Activated CD8-positive, alpha-beta memory T cell treated with anti-CD3 and anti-CD28 coated beads, Interleukin-2, amount 50 U/mL, for 24 hours (primary cell): ENCODE measurements around the gene EPG5.
"Not testable (repeated sequence)": the region's sequence is repeated elsewhere in the genome, so short reads cannot be mapped to it uniquely, and the experiment has no call there.

ENCODE experiments used
- DNase-seq: peaks from one replicate; pipeline ENCODE4 v3.0.0-alpha.2; 2020; ENCODE audit errors: extremely low read depth

Gene EPG5, protein sequence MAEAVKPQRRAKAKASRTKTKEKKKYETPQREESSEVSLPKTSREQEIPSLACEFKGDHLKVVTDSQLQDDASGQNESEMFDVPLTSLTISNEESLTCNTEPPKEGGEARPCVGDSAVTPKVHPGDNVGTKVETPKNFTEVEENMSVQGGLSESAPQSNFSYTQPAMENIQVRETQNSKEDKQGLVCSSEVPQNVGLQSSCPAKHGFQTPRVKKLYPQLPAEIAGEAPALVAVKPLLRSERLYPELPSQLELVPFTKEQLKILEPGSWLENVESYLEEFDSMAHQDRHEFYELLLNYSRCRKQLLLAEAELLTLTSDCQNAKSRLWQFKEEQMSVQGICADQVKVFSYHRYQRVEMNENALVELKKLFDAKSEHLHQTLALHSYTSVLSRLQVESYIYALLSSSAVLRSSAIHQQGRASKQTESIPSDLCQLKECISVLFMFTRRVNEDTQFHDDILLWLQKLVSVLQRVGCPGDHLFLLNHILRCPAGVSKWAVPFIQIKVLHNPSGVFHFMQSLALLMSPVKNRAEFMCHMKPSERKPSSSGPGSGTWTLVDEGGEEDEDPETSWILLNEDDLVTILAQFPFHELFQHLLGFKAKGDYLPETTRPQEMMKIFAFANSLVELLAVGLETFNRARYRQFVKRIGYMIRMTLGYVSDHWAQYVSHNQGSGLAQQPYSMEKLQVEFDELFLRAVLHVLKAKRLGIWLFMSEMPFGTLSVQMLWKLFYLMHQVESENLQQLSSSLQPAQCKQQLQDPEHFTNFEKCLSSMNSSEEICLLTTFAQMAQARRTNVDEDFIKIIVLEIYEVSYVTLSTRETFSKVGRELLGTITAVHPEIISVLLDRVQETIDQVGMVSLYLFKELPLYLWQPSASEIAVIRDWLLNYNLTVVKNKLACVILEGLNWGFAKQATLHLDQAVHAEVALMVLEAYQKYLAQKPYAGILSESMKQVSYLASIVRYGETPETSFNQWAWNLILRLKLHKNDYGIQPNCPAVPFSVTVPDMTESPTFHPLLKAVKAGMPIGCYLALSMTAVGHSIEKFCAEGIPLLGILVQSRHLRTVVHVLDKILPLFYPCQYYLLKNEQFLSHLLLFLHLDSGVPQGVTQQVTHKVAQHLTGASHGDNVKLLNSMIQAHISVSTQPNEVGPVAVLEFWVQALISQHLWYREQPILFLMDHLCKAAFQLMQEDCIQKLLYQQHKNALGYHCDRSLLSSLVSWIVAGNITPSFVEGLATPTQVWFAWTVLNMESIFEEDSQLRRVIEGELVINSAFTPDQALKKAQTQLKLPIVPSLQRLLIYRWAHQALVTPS (N-terminal part only)

DNA sequence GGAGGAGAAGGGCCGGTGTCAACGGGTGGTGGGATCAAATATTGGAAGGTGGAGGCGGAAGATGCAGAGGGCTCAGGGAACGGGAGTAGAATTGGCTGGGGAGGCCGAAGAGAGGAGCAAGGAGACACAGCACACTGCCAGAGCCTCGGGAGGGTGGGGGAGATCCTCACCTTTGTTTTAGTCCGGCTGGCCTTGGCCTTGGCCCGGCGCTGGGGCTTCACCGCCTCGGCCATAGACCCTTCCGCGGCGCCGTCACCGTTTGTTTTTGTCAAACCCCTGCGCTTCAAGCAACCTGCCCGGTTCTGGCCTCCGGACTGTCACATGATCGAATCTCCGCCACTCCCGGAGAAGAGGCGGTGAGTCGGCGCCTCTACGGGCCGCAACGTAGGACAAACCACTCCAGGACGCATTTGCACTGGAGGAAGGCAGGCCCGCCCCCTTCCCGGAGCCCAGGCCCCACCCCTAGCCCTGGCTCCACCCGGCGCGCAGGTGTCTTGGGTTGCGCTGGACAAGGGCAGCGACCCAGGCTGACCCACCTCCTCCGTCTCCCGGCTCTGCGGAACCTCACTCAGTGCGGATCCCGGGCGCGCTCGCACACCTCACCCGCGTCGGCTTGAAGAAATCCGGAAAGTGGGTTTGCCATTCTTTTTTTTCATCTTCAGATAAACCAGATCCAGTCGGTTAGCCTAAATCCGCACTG lies at the start of gene EPG5:
Gene EPG5 (minus strand): TSS at position 323 of the 700 bp plus-strand sequence. CDS start 90 bp downstream, at position 233.
- DNase-seq: peak; percentile 83

- no peak for DNase-seq
Measured at GRCh38 chr18:46013484-46014189, 46.5 kb upstream of the EPG5 start.

DNA sequence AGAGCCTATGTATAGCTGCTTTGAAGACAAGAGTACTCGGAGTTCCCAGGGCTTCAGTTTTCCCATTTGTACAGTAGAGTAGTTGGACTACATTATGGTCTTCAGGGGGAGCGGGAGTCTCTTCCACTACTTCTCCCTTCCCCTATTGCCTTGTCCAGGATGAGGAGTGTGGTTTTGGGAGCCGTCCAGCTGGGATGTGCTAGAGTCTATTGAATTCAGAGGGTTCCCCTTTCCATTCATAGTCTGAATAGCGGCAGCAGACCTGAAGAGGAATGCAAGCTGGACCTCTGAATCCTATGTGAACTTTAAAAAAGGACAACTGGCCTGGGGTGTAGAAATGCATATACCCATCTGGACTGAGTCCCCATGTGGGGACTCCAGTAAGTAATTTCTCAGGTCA lies 43.5 kb upstream of the EPG5 start:
- DNase-seq: no peak

GRCh38 chr18:46010050-46010449 lies 42.9 kb upstream of the EPG5 start:
- DNase-seq: no peak

DNA sequence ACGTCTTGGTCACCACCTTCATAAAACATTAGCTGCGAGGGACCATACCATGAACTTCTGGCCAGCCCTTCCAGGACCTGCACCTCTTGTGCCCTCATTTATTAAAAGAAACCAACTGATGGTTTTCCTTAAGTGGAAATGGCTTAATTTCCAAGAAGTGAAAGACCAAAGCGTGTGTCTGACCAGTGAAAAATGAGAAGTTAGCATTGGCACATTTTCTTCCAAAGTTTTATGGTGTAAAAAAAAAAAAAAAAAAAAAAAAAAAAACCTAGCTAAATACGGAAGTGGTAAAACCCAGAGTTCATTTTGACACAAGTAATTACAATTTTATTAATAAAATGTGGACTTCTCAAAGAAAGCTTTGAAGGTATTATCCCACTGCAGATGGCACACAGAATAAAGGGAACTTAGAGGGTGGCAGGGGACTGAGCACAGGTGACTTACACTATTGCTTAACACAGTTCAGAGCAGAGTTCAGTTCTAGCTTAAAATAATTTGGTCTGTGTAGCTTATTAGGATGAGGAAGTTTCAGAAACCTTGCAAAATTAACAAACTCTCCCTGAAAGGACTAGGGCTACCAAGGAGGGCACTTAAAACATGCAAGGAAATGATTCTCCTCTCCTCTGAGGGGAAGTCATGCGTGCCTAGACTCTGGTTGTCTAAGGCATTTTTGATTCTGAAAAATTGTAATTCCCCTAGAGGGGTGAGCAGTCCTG lies 42.2 kb upstream of the EPG5 start:
- no peak for DNase-seq

- DNase-seq: no peak
Measured at GRCh38 chr18:46008531-46008930, 41.4 kb upstream of the EPG5 start.

DNA sequence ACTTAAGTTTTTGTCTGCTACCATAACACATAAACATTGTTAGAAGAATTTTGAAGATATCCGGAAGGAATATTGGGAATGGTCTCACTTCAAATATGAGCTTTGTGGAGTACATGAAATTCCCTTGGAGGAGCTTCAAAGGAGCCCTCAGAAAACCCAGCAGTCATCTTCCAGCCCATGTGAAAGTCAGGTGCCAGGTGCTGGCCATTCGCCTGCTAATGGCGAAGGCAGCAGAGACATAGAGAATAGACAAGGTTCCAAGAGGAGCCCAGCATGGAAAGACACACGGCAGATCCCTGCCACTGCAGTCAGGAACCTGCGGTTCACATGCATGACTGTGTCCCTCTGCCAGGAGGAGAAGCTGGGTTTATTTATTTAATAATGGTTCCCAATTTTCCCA lies 40.0 kb upstream of the EPG5 start:
- DNase-seq: no peak

- DNase-seq: no peak
Measured at GRCh38 chr18:46002934-46003333, 35.8 kb upstream of the EPG5 start.

GRCh38 chr18:46001892-46002291 lies 34.8 kb upstream of the EPG5 start:
- DNase-seq: no peak

GRCh38 chr18:46001074-46001473 lies 33.9 kb upstream of the EPG5 start:
- no peak for DNase-seq

DNA sequence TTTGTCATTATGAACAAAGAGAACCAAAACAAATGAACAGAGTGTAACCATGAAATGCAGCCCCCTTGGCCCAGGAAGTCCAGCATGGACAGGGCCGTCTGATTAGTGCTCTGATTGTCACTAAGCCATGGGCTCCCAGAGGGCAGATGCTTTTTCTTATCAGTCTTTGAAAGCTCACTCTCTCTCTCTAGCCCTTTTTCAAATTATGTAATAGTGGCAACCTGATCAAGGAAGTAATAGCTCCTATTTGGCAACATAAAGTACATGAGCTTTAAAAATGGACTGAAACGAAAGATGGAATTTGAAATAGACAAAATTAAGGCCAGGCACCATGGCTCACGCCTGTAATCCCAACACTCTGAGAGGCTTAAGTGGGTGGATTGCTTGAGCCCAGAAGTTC lies 32.4 kb upstream of the EPG5 start:
- no peak for DNase-seq

GRCh38 chr18:45998244-45998643 lies 31.1 kb upstream of the EPG5 start:
- no peak for DNase-seq

- DNase-seq: no peak
Measured at GRCh38 chr18:45997700-45998151, 30.6 kb upstream of the EPG5 start.

DNA sequence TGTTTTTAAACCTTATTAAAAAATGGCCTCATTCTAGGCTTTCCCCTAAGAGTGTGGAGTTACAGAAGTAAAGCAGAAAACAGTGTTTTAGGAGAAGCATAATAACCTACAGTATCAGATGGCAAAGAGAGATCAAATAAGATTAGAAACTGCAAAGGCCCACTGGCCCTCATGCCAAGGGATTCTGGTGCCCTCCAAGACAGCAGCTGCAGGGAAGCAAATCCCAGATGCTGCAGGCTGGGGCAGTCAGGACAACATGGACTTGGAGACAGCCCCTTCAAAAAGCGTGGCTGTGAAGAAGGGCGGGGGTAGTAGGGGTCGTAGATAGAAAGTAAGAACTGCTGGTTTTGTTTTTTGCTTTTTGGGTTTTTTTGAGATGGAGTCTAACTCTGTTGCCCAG lies 28.3 kb upstream of the EPG5 start:
- no peak for DNase-seq

GRCh38 chr18:45993438-45993837 lies 26.3 kb upstream of the EPG5 start:
- no peak for DNase-seq

DNA sequence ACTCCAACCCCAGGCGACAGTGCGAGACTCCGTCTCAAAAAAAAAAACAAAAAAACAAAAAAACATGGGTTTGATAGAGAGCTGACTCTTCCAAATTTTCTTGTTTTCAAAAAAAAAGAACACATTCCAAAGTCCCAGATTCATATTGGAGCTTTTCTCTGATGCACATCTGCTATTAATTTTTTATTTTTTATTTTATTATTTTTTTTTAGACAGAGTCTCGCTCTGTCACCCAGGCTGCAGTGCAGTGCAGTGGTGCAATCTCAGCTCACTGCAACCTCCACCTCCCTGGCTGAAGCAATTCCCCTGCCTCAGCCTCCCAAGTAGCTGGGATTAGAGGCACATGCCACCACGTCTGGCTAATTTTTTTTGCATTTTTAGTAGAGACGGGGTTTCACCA lies 25.4 kb upstream of the EPG5 start:
- DNase-seq: not testable (repeated sequence)

DNA sequence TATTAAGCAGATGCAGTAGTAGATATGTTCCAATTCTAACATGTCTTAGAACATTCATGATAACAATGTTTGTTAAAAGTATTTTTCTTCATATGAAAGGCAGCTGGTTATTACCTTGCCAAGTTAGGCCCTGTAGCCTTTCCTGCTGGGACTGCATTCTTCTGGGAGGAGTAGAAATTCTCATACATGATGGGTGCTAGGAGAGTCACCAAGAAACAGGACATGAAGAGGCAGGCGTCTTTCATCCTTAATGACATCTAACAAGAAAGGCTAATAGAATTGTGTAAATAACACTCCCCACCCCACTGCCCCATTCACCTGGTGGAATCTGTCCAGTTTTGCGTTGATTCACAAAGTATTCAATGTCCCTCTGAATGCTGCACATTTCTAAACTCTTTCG lies 24.7 kb upstream of the EPG5 start:
- no peak for DNase-seq

- DNase-seq: no peak
Measured at GRCh38 chr18:45984546-45985235, 17.6 kb upstream of the EPG5 start.

DNA sequence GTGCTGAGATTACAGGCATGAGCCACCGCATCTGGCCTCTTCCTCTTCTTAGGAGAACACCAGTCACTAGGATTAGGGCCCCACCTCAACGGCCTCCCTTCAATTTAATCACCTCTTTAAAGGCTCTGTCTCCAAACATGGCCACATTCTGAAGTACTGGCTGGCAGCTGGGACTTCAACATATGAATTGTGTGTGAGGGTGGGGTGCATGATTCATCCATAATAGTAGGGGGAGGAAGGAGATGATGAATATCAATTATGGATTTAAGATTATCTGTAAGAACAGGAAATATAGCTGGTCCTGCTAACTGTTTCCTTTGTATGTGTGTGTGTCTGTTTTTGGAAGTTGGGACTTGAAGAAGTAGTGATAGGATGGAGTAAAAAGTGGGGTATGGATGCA lies 14.7 kb upstream of the EPG5 start:
- DNase-seq: no peak
